ENCODE measurements around the gene PRR5. TPM values are rescaled to one million over a fixed set of nuclear protein-coding genes. Genes with fewer than 3 reads are reported as not detected.
"Not testable (repeated sequence)": the region's sequence is repeated elsewhere in the genome, so short reads cannot be mapped to it uniquely, and the experiment has no call there.

PRR5 gene
- 59.7 to 65.3 TPM (median 63.6 TPM) in 3 replicates for total RNA-seq

DNA sequence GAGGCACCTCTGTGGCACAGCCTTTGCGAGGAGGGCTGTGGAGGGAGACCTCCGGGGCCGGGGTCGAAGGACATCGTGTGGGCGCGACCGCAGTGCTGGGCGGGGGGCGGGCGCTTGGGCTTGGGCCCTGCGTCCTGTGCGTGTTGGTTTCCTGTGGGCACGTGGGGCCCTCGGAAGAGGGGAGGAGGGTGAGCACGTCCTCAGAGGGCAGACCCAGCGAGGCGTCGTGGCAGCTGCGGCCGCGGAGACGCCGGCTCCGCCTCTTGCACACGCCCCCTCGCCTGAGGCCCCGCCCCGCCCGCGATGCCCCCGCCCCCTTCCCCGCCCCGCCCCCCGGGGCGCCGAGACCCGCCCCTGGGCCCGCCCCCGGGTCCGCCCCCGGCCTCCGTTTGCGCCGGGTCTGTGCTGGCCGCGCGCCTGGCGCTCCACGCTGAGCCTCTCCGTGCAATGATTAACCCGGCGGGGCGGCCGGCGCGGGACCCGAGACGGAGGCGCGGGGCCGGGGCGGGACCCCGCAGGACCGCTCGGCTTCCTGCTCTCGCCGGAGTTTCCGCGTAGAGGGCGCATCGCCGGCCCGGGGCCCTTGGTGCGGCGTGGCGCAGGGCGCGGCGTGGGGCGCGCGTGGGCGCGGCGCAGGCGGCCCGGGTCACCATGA, at the start of gene PRR5:
PRR5 (plus strand) TSS at position 381 of the 655 bp plus-strand sequence; CDS start at position 652, 271 bp downstream.
- TF ChIP-seq, protein P1, sequence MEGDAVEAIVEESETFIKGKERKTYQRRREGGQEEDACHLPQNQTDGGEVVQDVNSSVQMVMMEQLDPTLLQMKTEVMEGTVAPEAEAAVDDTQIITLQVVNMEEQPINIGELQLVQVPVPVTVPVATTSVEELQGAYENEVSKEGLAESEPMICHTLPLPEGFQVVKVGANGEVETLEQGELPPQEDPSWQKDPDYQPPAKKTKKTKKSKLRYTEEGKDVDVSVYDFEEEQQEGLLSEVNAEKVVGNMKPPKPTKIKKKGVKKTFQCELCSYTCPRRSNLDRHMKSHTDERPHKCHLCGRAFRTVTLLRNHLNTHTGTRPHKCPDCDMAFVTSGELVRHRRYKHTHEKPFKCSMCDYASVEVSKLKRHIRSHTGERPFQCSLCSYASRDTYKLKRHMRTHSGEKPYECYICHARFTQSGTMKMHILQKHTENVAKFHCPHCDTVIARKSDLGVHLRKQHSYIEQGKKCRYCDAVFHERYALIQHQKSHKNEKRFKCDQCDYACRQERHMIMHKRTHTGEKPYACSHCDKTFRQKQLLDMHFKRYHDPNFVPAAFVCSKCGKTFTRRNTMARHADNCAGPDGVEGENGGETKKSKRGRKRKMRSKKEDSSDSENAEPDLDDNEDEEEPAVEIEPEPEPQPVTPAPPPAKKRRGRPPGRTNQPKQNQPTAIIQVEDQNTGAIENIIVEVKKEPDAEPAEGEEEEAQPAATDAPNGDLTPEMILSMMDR (IDR thresholded peaks at IDR 0.05; ENCODE audit: unreplicated experiment) = no peak
- Mint-ChIP-seq H3K36me3 (peaks cover 3% of the 10 kb centered on the region), H3K27me3 (ENCODE audit: low read depth) (no peaks in the 10 kb centered on the region), H3K4me3 (peak within 1 kb of the TSS; percentile 81), H3K4me1 (peaks cover 48% of the 10 kb centered on the region), H3K27ac (peak within 1 kb of the TSS; percentile 93), H3K9me3 (no peaks in the 10 kb centered on the region)
- peak; percentile 69 to 77 for DNase-seq (ENCODE audit: low spot score in 2 of 2, unreplicated experiment in 2 of 2)

DNA sequence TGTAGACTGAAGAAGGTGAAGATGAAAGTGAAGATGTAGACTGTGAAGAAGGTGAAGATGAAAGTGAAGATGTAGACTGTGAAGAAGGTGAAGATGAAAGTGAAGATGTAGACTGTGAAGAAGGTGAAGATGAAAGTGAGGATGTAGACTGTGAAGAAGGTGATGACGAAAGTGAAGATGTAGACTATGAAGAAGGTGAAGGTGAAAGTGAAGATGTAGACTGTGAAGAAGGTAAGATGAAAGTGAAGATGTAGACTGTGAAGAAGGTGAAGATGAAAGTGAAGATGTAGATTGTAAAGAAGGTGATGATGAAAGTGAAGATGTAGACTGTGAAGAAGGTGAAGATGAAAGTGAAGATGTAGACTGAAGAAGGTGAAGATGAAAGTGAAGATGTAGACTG, 49.1 kb upstream of the PRR5 start:
- H3K9me3 Mint-ChIP-seq; DNase-seq (ENCODE audit: low spot score in 2 of 2, unreplicated experiment in 2 of 2); H3K27me3 Mint-ChIP-seq (ENCODE audit: low read depth); H3K36me3 Mint-ChIP-seq; H3K4me3 Mint-ChIP-seq; H3K4me1 Mint-ChIP-seq; H3K27ac Mint-ChIP-seq: not testable (repeated sequence)

- H3K27ac Mint-ChIP-seq = peak overlapping the region; percentile 85
Observed at GRCh38 chr22:44658311-44658953, 43.6 kb upstream of the PRR5 start.

GRCh38 chr22:44659140-44659539, 42.9 kb upstream of the PRR5 start:
- TF ChIP-seq, protein P1 (IDR thresholded peaks at IDR 0.05; ENCODE audit: unreplicated experiment) = no peak
- no peak for DNase-seq (ENCODE audit: low spot score in 2 of 2, unreplicated experiment in 2 of 2)
- Mint-ChIP-seq H3K27ac (peak overlapping the region; percentile 85), H3K36me3 (no peaks in the 10 kb centered on the region), H3K4me1 (peaks cover 18% of the 10 kb centered on the region), H3K9me3 (no peaks in the 10 kb centered on the region), H3K27me3 (ENCODE audit: low read depth) (peaks cover 16% of the 10 kb centered on the region), H3K4me3 (no peak overlapping the region)

More at GRCh38 chr22:44658311-44658953, 43.6 kb upstream of the PRR5 start:
- Mint-ChIP-seq H3K27me3 (ENCODE audit: low read depth) (peaks cover 16% of the 10 kb centered on the region), H3K4me1 (peaks cover 18% of the 10 kb centered on the region), H3K9me3 (no peaks in the 10 kb centered on the region), H3K4me3 (no peak overlapping the region), H3K36me3 (no peaks in the 10 kb centered on the region)
- TF ChIP-seq, protein P1 (IDR thresholded peaks at IDR 0.05; ENCODE audit: unreplicated experiment) = no peak
- no peak for DNase-seq (ENCODE audit: low spot score in 2 of 2, unreplicated experiment in 2 of 2)

DNA sequence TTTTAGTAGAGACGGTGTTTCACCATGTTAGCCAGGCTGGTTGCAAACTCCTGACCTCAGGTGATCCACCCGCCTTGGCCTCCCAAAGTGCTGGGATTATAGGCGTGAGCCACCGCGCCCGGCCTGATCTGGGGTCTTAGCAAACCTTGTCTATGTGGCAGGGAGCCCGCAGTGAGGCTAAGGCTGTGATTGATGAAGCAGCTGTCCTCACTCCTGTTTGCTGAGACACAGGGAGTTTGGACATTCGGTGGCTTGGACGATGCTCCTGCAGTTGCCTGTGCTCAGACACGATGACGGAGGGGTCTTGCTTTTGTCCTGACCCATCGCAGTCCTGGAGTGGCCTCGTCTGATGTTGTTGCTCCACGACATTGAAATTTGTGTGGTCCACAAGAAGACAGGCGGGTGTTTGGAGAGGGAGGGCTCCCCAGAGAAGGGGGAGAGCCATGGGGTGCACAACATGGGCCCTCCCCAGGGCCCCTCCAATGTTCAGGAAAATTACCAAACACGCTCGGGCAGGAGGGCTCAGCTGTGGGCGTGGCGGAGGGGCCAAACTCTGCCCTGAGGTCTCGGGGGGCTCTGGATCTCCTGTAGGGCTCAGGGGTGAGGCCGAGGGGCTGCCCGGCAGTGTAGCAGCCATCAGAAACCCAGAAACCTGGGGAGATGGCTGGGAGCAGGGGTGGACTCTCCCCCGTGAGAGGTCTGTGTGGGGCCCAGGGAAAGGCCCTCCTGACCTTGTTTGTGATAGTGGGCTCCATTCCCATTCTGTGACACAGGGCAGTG, 41.8 kb upstream of the PRR5 start:
- DNase-seq (ENCODE audit: low spot score in 2 of 2, unreplicated experiment in 2 of 2) = no peak
- Mint-ChIP-seq H3K4me3 (no peak overlapping the region), H3K27me3 (ENCODE audit: low read depth) (peaks cover 16% of the 10 kb centered on the region), H3K27ac (no peak overlapping the region), H3K4me1 (peaks cover 18% of the 10 kb centered on the region), H3K9me3 (no peaks in the 10 kb centered on the region), H3K36me3 (no peaks in the 10 kb centered on the region)
- TF ChIP-seq, protein P1 (IDR thresholded peaks at IDR 0.05; ENCODE audit: unreplicated experiment) = no peak

GRCh38 chr22:44661070-44661469, 40.9 kb upstream of the PRR5 start:
- Mint-ChIP-seq H3K9me3 (no peaks in the 10 kb centered on the region), H3K4me1 (peaks cover 18% of the 10 kb centered on the region), H3K27ac (no peak overlapping the region), H3K4me3 (no peak overlapping the region), H3K27me3 (ENCODE audit: low read depth) (peaks cover 14% of the 10 kb centered on the region), H3K36me3 (no peaks in the 10 kb centered on the region)
- TF ChIP-seq, protein P1 (IDR thresholded peaks at IDR 0.05; ENCODE audit: unreplicated experiment) = no peak
- no peak for DNase-seq (ENCODE audit: low spot score in 2 of 2, unreplicated experiment in 2 of 2)
